ENCODE measurements around the gene NFIA. TPM values are rescaled to one million over a fixed set of nuclear protein-coding genes. Genes with fewer than 3 reads are reported as not detected.
A peak's percentile ranks its signal among the peaks of the same experiment; 100 is the strongest.

The NFIA gene
- total RNA-seq, 4 donors from 2014 or later, result 134 to 183 (median 148) TPM

DNA sequence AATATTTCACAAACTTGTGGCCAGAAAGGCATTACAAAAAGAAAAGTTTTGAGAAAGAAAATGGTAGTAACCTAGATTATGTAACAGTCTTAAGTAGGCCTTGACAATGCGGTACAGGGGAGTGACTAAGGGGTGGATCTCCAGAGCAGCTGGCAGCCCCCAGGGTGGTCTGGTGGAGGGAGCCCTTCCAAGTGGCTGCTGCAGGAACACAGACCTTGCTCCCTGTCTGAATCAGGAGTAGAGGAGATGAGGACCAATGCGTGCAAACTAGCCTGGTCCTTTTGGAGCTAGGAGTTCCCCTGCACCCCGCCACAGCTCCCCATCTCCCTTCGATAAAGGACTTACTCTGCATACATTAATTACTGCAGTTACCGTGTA, 189.0 kb downstream of the NFIA start:
- intact Hi-C loops (cut with DNase I), result no loop called here
- no peak overlapping the region for H3K4me3 ChIP-seq
- H3K4me1 ChIP-seq, result peaks cover 13 to 68% (median 59%) of the 10 kb centered on the region in 4 donors
- DNase-seq (ENCODE audit: extremely low spot score), result no peak
- H3K27ac ChIP-seq (replicated peaks in 1 of 4), result no peak overlapping the region
- H3K9me3 ChIP-seq, result no peaks in the 10 kb centered on the region
- no peak for TF ChIP-seq POLR2A (IDR thresholded peaks at IDR 0.05; ENCODE audit: low read depth)
- TF ChIP-seq, protein P1, sequence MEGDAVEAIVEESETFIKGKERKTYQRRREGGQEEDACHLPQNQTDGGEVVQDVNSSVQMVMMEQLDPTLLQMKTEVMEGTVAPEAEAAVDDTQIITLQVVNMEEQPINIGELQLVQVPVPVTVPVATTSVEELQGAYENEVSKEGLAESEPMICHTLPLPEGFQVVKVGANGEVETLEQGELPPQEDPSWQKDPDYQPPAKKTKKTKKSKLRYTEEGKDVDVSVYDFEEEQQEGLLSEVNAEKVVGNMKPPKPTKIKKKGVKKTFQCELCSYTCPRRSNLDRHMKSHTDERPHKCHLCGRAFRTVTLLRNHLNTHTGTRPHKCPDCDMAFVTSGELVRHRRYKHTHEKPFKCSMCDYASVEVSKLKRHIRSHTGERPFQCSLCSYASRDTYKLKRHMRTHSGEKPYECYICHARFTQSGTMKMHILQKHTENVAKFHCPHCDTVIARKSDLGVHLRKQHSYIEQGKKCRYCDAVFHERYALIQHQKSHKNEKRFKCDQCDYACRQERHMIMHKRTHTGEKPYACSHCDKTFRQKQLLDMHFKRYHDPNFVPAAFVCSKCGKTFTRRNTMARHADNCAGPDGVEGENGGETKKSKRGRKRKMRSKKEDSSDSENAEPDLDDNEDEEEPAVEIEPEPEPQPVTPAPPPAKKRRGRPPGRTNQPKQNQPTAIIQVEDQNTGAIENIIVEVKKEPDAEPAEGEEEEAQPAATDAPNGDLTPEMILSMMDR (IDR thresholded peaks at IDR 0.05), result no peak
- no peak for TF ChIP-seq POLR2AphosphoS5 (IDR thresholded peaks at IDR 0.05)
- TF ChIP-seq EP300 (IDR thresholded peaks at IDR 0.05), result no peak
- no peaks in the 10 kb centered on the region for H3K36me3 ChIP-seq
- WGBS, result 91% methylated on average over 5 of the region's 5 CpGs
- H3K27me3 ChIP-seq, result no peaks in the 10 kb centered on the region

DNA sequence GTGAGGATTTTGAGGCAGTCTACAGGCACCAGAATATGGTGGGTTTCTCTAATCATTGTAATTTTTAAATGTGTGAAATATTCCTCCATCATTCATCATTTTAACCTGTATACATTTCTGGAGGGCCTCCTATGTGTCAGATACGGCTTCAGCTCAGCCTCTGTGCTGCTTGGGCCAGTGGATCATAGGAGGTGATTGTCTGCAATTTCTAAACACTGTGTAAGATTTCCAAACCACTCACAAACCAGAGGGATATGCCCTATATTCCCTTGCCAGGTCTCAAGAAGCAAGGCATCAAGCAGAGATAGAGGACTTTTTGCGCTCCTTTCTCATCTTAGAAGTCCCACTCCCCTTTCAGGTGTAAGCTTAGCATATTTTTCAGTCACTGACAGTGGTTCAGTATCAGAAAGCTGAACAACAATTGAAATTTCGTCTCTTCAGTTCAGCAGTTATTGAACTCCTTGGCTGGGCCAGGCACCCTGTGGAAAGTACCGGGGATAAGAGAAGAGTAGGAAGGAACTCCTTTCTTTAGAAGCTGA, 190.9 kb downstream of the NFIA start:
- Histone ChIP-seq H3K36me3 (no peaks in the 10 kb centered on the region), H3K27me3 (no peaks in the 10 kb centered on the region), H3K4me1 (peaks cover 20 to 67% (median 62%) of the 10 kb centered on the region in 4 donors), H3K9me3 (no peaks in the 10 kb centered on the region), H3K27ac (replicated peaks in 1 of 4) (peak overlapping the region; percentile 44 to 56 (median 51)), H3K4me3 (no peak overlapping the region)
- intact Hi-C loops (cut with DNase I), result no loop called here
- WGBS, result 74% methylated on average over 4 of the region's 4 CpGs
- TF ChIP-seq POLR2A (IDR thresholded peaks at IDR 0.05; ENCODE audit: low read depth), result no peak
- TF ChIP-seq POLR2AphosphoS5 (IDR thresholded peaks at IDR 0.05), result no peak
- TF ChIP-seq, protein P1 (IDR thresholded peaks at IDR 0.05), result no peak
- no peak for TF ChIP-seq EP300 (IDR thresholded peaks at IDR 0.05)
- DNase-seq (ENCODE audit: extremely low spot score), result no peak

DNA sequence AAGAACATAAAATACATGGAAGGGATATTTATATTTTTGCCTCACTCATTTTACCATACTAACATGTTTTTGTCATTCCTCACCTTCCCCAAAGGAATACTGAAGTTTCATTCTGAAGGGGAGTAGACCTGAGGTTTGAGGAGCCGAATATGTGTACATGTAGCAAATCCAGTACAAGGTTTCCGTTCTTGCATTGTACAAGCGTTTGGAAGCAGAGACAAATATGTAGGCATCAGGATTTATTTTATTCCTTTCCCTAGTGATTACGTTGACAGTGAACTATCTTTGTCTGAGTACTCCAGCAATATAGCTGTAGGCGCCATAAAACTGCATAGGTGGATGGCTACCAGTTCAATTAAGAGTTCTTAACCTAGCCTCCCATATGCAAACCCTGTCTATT, 191.5 kb downstream of the NFIA start:
- Histone ChIP-seq H3K4me3 (no peak overlapping the region), H3K9me3 (no peaks in the 10 kb centered on the region), H3K27me3 (no peaks in the 10 kb centered on the region), H3K36me3 (no peaks in the 10 kb centered on the region), H3K4me1 (peaks cover 27 to 67% (median 63%) of the 10 kb centered on the region in 4 donors), H3K27ac (replicated peaks in 1 of 4) (peak overlapping the region; percentile 44 to 56 (median 51))
- intact Hi-C loops (cut with DNase I), result no loop called here
- TF ChIP-seq EP300 (IDR thresholded peaks at IDR 0.05), result no peak
- TF ChIP-seq, protein P1 (IDR thresholded peaks at IDR 0.05), result no peak
- no peak for TF ChIP-seq POLR2AphosphoS5 (IDR thresholded peaks at IDR 0.05)
- TF ChIP-seq POLR2A (IDR thresholded peaks at IDR 0.05; ENCODE audit: low read depth), result no peak
- DNase-seq (ENCODE audit: extremely low spot score), result no peak
- 83% methylated on average over 5 of the region's 5 CpGs for WGBS

DNA sequence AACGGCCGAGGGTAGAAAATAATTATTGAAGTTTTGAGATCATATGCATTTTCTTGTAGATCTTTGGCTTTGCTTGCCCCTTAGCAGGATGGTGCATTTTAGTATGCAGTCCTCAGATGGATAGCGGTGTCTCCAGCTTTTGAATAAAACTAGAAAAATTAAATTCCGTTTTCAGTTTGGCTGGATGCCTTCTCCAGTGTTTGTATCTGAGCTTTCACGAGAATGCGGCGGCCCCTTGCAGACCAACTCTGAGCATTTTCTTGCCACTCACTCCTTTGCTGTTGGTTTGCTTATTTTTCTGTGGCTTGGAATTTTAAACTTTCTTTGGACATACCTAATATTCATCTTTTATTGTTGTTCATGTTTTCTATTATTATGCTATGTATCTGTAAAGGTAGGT, 192.6 kb downstream of the NFIA start:
- peak overlapping the region; percentile 15 to 52 (median 47) for H3K27ac ChIP-seq (replicated peaks in 1 of 4)
- intact Hi-C loops (cut with DNase I), result no loop called here
- TF ChIP-seq, protein P1 (IDR thresholded peaks at IDR 0.05), result no peak
- no peak for TF ChIP-seq POLR2A (IDR thresholded peaks at IDR 0.05; ENCODE audit: low read depth)
- TF ChIP-seq EP300 (IDR thresholded peaks at IDR 0.05), result no peak
- no peak for TF ChIP-seq POLR2AphosphoS5 (IDR thresholded peaks at IDR 0.05)
- DNase-seq (ENCODE audit: extremely low spot score), result peak; percentile 64
- H3K4me3 ChIP-seq, result peak overlapping the region in 3 of 4 donors; percentile 7 to 29 (median 29)
- H3K9me3 ChIP-seq, result no peaks in the 10 kb centered on the region
- H3K36me3 ChIP-seq, result no peaks in the 10 kb centered on the region
- H3K27me3 ChIP-seq, result no peaks in the 10 kb centered on the region
- H3K4me1 ChIP-seq, result peaks cover 31 to 68% (median 64%) of the 10 kb centered on the region in 4 donors
- WGBS, result 69% methylated on average over 7 of the region's 7 CpGs

DNA sequence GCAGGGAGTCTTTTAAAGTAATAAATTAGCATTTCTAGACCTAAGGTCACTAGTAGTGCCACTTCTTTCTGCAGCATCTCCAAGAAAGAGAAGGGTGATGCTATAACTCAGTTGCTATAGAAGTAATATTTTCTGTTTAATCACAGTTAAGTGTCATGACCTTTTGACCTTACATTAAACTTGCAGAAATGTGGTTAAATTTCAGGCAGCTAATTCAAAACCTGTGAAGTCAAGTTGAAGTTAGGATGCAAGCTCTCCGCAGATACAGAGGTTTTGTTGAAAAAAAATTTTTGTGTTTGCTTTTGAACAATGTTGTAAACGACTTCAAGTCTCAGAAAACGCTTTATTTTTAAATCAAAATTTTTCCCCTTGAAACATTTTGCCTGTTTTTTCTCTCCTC, 193.9 kb downstream of the NFIA start:
- WGBS, result 84% methylated on average over 3 of the region's 3 CpGs
- H3K9me3 ChIP-seq, result no peaks in the 10 kb centered on the region
- H3K4me1 ChIP-seq, result peaks cover 32 to 69% (median 66%) of the 10 kb centered on the region in 4 donors
- DNase-seq (ENCODE audit: extremely low spot score), result no peak
- intact Hi-C loops (cut with DNase I), result no loop called here
- H3K4me3 ChIP-seq, result peak overlapping the region in 1 of 4 donors; percentile 29
- H3K27me3 ChIP-seq, result no peaks in the 10 kb centered on the region
- no peaks in the 10 kb centered on the region for H3K36me3 ChIP-seq
- TF ChIP-seq POLR2A (IDR thresholded peaks at IDR 0.05; ENCODE audit: low read depth) (no peak), EP300 (IDR thresholded peaks at IDR 0.05) (no peak), POLR2AphosphoS5 (IDR thresholded peaks at IDR 0.05) (no peak)
- TF ChIP-seq, protein P1 (IDR thresholded peaks at IDR 0.05), result no peak
- peak overlapping the region in 3 of 4 donors; percentile 28 to 66 (median 29) for H3K27ac ChIP-seq (replicated peaks in 1 of 4)

All from esophagus muscularis mucosa (tissue), 4 donors.